ENCODE results near the gene MYOM3.

MYOM3 gene

DNA sequence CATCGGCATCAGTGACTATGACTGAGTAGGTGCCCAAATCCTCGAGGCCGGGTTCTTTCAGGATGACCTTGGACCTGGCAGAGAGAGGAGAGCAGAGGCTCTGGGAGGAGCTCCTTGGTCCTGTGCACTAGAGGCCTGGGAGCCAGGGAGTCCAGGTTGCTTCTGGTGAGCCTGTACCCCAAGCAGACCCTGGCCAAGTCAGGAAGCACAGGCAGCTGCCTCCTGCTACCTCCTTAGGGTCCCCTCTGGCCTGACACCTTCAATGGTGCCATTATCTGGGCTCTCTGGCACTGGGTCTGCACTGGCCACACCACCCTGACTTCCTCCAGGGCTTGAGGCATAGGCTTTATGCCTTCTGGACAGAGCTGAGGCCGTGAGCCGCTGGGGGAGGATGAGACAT lies 37.7 kb downstream of the MYOM3 start:
- Histone ChIP-seq H3K9me3 (ENCODE audit: control insufficient read depth, insufficient read depth, low read length) (no peaks in the 10 kb centered on the region), H3K27me3 (ENCODE audit: control insufficient read depth, low read length) (peaks cover 8% of the 10 kb centered on the region), H3K4me3 (ENCODE audit: low read length) (no peak overlapping the region), H3K9me2 (replicated peaks; ENCODE audit: control insufficient read depth, low read length) (no peaks in the 10 kb centered on the region), H4K20me1 (ENCODE audit: control insufficient read depth, insufficient read depth, low read depth, low read length) (no peaks in the 10 kb centered on the region), H3K4me1 (ENCODE audit: control insufficient read depth, low read length) (peaks cover 8% of the 10 kb centered on the region), H3K4me2 (ENCODE audit: low read length) (no peak overlapping the region), H3K36me3 (ENCODE audit: control insufficient read depth, low read length) (no peaks in the 10 kb centered on the region), H3K79me2 (ENCODE audit: control insufficient read depth, low read length) (no peaks in the 10 kb centered on the region), H3F3A (ENCODE audit: control insufficient read depth, insufficient read depth) (no peaks in the 10 kb centered on the region), H3K27ac (ENCODE audit: low read depth, low read length) (no peak overlapping the region)
- TF ChIP-seq EZH2phosphoT487 (IDR thresholded peaks at IDR 0.05; ENCODE audit: borderline replicate concordance, low read length), result no peak
- TF ChIP-seq, protein P1, sequence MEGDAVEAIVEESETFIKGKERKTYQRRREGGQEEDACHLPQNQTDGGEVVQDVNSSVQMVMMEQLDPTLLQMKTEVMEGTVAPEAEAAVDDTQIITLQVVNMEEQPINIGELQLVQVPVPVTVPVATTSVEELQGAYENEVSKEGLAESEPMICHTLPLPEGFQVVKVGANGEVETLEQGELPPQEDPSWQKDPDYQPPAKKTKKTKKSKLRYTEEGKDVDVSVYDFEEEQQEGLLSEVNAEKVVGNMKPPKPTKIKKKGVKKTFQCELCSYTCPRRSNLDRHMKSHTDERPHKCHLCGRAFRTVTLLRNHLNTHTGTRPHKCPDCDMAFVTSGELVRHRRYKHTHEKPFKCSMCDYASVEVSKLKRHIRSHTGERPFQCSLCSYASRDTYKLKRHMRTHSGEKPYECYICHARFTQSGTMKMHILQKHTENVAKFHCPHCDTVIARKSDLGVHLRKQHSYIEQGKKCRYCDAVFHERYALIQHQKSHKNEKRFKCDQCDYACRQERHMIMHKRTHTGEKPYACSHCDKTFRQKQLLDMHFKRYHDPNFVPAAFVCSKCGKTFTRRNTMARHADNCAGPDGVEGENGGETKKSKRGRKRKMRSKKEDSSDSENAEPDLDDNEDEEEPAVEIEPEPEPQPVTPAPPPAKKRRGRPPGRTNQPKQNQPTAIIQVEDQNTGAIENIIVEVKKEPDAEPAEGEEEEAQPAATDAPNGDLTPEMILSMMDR (IDR thresholded peaks at IDR 0.05; ENCODE audit: low read depth, low read length, poor library complexity, severe bottlenecking), result no peak

DNA sequence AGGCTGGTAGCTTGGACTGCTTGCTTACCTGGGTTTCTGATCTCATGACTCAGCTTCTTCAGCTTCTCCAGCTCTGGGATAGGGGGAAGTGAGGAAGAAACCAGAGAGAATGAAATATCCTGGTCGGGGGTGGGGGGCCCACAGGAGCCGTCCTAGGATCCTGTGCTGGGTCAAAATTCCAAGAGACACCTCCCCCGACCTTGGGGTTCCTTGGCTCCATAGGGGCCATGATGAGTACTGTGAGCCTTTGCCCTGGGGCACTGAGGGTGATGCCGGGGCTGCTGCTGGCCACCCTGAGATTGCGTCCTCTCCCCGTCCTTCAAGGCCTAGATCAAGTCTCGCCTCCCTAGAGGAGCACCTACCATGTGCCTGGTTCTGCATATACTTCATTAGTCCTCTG lies 40.0 kb downstream of the MYOM3 start:
- Histone ChIP-seq H3F3A (ENCODE audit: control insufficient read depth, insufficient read depth) (no peaks in the 10 kb centered on the region), H3K79me2 (ENCODE audit: control insufficient read depth, low read length) (no peaks in the 10 kb centered on the region), H3K36me3 (ENCODE audit: control insufficient read depth, low read length) (no peaks in the 10 kb centered on the region), H4K20me1 (ENCODE audit: control insufficient read depth, insufficient read depth, low read depth, low read length) (no peaks in the 10 kb centered on the region), H3K4me1 (ENCODE audit: control insufficient read depth, low read length) (peaks cover 11% of the 10 kb centered on the region), H3K4me3 (ENCODE audit: low read length) (no peak overlapping the region), H3K4me2 (ENCODE audit: low read length) (no peak overlapping the region), H3K9me2 (replicated peaks; ENCODE audit: control insufficient read depth, low read length) (no peaks in the 10 kb centered on the region), H3K27me3 (ENCODE audit: control insufficient read depth, low read length) (peaks cover 8% of the 10 kb centered on the region), H3K27ac (ENCODE audit: low read depth, low read length) (no peak overlapping the region), H3K9me3 (ENCODE audit: control insufficient read depth, insufficient read depth, low read length) (no peaks in the 10 kb centered on the region)
- no peak for TF ChIP-seq EZH2phosphoT487 (IDR thresholded peaks at IDR 0.05; ENCODE audit: borderline replicate concordance, low read length)
- TF ChIP-seq, protein P1 (IDR thresholded peaks at IDR 0.05; ENCODE audit: low read depth, low read length, poor library complexity, severe bottlenecking), result no peak

DNA sequence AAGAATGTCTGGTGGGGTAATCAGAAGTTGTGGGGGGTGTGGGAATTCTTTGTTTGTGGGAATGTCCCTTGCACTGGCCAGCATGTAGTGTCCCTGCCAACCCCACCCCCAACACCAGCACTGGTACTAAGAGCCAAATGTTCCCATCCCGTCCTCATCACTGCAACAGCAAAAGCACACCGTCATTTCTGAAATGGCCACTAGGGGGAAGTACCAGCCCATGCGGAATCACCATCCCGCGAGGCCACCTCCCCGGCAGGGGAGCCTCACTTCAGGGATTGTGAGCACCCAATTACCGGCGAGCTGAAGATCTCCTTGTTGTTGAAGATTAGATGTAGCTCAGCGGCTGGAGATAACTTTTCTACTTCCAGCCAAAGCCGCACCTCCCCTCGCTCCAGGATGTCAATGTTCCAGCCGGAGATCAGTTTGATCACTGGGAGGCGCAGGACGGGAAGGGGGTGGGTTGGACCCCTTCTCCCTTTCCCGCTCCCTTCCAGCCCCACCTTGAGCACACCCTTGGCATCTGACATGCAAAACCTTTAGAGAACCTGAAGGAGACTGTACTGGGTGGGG lies 41.0 kb downstream of the MYOM3 start:
- no peaks in the 10 kb centered on the region for H3K9me3 ChIP-seq (ENCODE audit: control insufficient read depth, insufficient read depth, low read length)
- H3K27ac ChIP-seq (ENCODE audit: low read depth, low read length), result no peak overlapping the region
- peaks cover 8% of the 10 kb centered on the region for H3K27me3 ChIP-seq (ENCODE audit: control insufficient read depth, low read length)
- H4K20me1 ChIP-seq (ENCODE audit: control insufficient read depth, insufficient read depth, low read depth, low read length), result no peaks in the 10 kb centered on the region
- H3K4me1 ChIP-seq (ENCODE audit: control insufficient read depth, low read length), result peaks cover 11% of the 10 kb centered on the region
- H3F3A ChIP-seq (ENCODE audit: control insufficient read depth, insufficient read depth), result no peaks in the 10 kb centered on the region
- H3K4me2 ChIP-seq (ENCODE audit: low read length), result peak overlapping the region; percentile 52
- peak overlapping the region; percentile 35; the same call in 1 of the 2 replicates for H3K4me3 ChIP-seq (ENCODE audit: low read length)
- H3K9me2 ChIP-seq (replicated peaks; ENCODE audit: control insufficient read depth, low read length), result no peaks in the 10 kb centered on the region
- TF ChIP-seq, protein P1 (IDR thresholded peaks at IDR 0.05; ENCODE audit: low read depth, low read length, poor library complexity, severe bottlenecking), result peak; percentile 93
- TF ChIP-seq EZH2phosphoT487 (IDR thresholded peaks at IDR 0.05; ENCODE audit: borderline replicate concordance, low read length), result 0 out of 2 replicates have a peak, but pooled peaks have one; percentile 41
- H3K36me3 ChIP-seq (ENCODE audit: control insufficient read depth, low read length), result no peaks in the 10 kb centered on the region
- H3K79me2 ChIP-seq (ENCODE audit: control insufficient read depth, low read length), result no peaks in the 10 kb centered on the region

All from DOHH2 (cell line).